WTC11 (cell line): ENCODE measurements around the gene TIAM2. TPM values are rescaled to one million over a fixed set of nuclear protein-coding genes. Genes with fewer than 3 reads are reported as not detected.

Experiments
- ATAC-seq: fragments of 200-7000 bp; cut with Tn5 transposase; 2 replicates; pipeline ENCODE4 v1.10.0; 2021; ENCODE audit warnings: mild to moderate bottlenecking, moderate library complexity
- CTCF ChIA-PET: fragments of 300-600 bp; sonication (Branson Sonifier 250); formaldehyde crosslinking; loops from one replicate; lab custom pipeline; 2021; ENCODE audit warnings: antibody characterized with exemption; lab: Charles Lee
- POLR2A ChIA-PET: fragments of 350-600 bp; sonication (Branson Sonifier 250); formaldehyde crosslinking; loops from one replicate; lab custom pipeline; 2021; ENCODE audit warnings: antibody characterized with exemption; lab: Charles Lee
- DNase-seq: peaks from one replicate; pipeline ENCODE4 v3.0.0; 2021; ENCODE audit warnings: low spot score
- H3K27ac Mint-ChIP-seq: 2 replicates; pipeline ENCODE4 v1.8.0; 2021; ENCODE audit warnings: mixed read lengths
- H3K27me3 Mint-ChIP-seq: 2 replicates; pipeline ENCODE4 v1.8.0; 2021; ENCODE audit warnings: low read depth, mild to moderate bottlenecking, moderate library complexity, mixed read lengths
- H3K36me3 Mint-ChIP-seq: 2 replicates; pipeline ENCODE4 v1.8.0; 2021; ENCODE audit warnings: mixed read lengths
- H3K4me1 Mint-ChIP-seq: 2 replicates; pipeline ENCODE4 v1.8.0; 2022; ENCODE audit warnings: mixed read lengths
- H3K4me3 Mint-ChIP-seq: 2 replicates; pipeline ENCODE4 v1.8.0; 2021; ENCODE audit warnings: mild to moderate bottlenecking, moderate library complexity, mixed read lengths
- H3K9me3 Mint-ChIP-seq: 2 replicates; pipeline ENCODE4 v1.8.0; 2021; ENCODE audit warnings: mixed read lengths
- ARID4B ChIP-seq: sonication (generic); formaldehyde crosslinking; IDR thresholded peaks from 2 replicates; pipeline ENCODE4 v1.8.0; 2023; ENCODE audit warnings: missing genetic modification reagents, mild to moderate bottlenecking, borderline replicate concordance
- CBFB ChIP-seq: sonication (generic); formaldehyde crosslinking; IDR thresholded peaks from 2 replicates; pipeline ENCODE4 v1.8.1; 2022; ENCODE audit warnings: mild to moderate bottlenecking, low read depth, missing genetic modification reagents
- E2F4 ChIP-seq: sonication (generic); formaldehyde crosslinking; IDR thresholded peaks from 2 replicates; pipeline ENCODE4 v1.8.1; 2022; ENCODE audit warnings: low read depth, mild to moderate bottlenecking, moderate library complexity, missing genetic modification reagents, borderline replicate concordance
- ERG ChIP-seq: fragments of 250-450 bp; sonication (Bioruptor Pico); IDR thresholded peaks from 2 replicates; pipeline ENCODE4 v1.8.0; 2021; ENCODE audit warnings: mild to moderate bottlenecking
- ETV6 ChIP-seq: sonication (generic); formaldehyde crosslinking; IDR thresholded peaks from 2 replicates; pipeline ENCODE4 v1.8.1; 2022; ENCODE audit warnings: mild to moderate bottlenecking, missing genetic modification reagents
- FOXJ3 ChIP-seq: sonication (generic); formaldehyde crosslinking; IDR thresholded peaks from 2 replicates; pipeline ENCODE4 v1.9.0; 2021; ENCODE audit warnings: missing genetic modification reagents, mild to moderate bottlenecking, borderline replicate concordance
- FOXP1 ChIP-seq: sonication (generic); formaldehyde crosslinking; IDR thresholded peaks from 2 replicates; pipeline ENCODE4 v1.8.0; 2022; ENCODE audit warnings: missing genetic modification reagents, mild to moderate bottlenecking, moderate library complexity, borderline replicate concordance
- HMGA2 ChIP-seq: fragments of 250-450 bp; sonication (Bioruptor Pico); IDR thresholded peaks from 2 replicates; pipeline ENCODE4 v1.4.0; 2021; ENCODE audit warnings: mild to moderate bottlenecking, moderate library complexity
- JAZF1 ChIP-seq: fragments of 250-450 bp; sonication (Bioruptor Pico); IDR thresholded peaks from 2 replicates; pipeline ENCODE4 v1.9.0; 2021; ENCODE audit warnings: moderate library complexity, mild to moderate bottlenecking, inconsistent platforms
- NFE2L1 ChIP-seq: sonication (generic); formaldehyde crosslinking; IDR thresholded peaks from 2 replicates; pipeline ENCODE4 v1.8.1; 2023; ENCODE audit warnings: missing genetic modification reagents
- SMAD3 ChIP-seq: sonication (generic); formaldehyde crosslinking; IDR thresholded peaks from 2 replicates; pipeline ENCODE4 v1.8.0; 2022; ENCODE audit warnings: missing genetic modification reagents, mild to moderate bottlenecking, borderline replicate concordance
- TP53 ChIP-seq: sonication (generic); formaldehyde crosslinking; IDR thresholded peaks from 2 replicates; pipeline ENCODE4 v1.8.1; 2023; ENCODE audit warnings: mild to moderate bottlenecking, missing genetic modification reagents
- ZBTB21 ChIP-seq: sonication (generic); formaldehyde crosslinking; IDR thresholded peaks from 2 replicates; pipeline ENCODE4 v1.8.1; 2023; ENCODE audit warnings: mild to moderate bottlenecking, missing genetic modification reagents, borderline replicate concordance
- ZMAT4 ChIP-seq: fragments of 250-450 bp; sonication (Bioruptor Pico); IDR thresholded peaks from 2 replicates; pipeline ENCODE4 v1.9.0; 2021; ENCODE audit warnings: mild to moderate bottlenecking
- ZNF317 ChIP-seq: sonication (generic); formaldehyde crosslinking; IDR thresholded peaks from 2 replicates; pipeline ENCODE4 v1.8.1; 2023; ENCODE audit warnings: low read depth, mild to moderate bottlenecking, moderate library complexity, missing genetic modification reagents, borderline replicate concordance
- ZNF423 ChIP-seq: fragments of 250-450 bp; sonication (Bioruptor Pico); IDR thresholded peaks from 2 replicates; pipeline ENCODE4 v2.1.2; 2022; ENCODE audit warnings: mild to moderate bottlenecking, moderate library complexity
- ZNF425 ChIP-seq: fragments of 250-450 bp; sonication (Bioruptor Pico); conservative IDR thresholded peaks from 2 replicates; pipeline ENCODE4 v1.9.0; 2021; ENCODE audit warnings: mild to moderate bottlenecking
- ZNF671 ChIP-seq: fragments of 250-450 bp; sonication (Bioruptor Pico); IDR thresholded peaks from 2 replicates; pipeline ENCODE4 v1.8.0; 2021; ENCODE audit warnings: mild to moderate bottlenecking
- total RNA-seq: library from RNA; stranded (reverse); gene quantifications from 3 replicates; pipeline ENCODE4 v1.2.3, GENCODE V29; 2021

Gene TIAM2
- total RNA-seq, 1 experiment from 2014 or later = 15.1 TPM

- TF ChIP-seq ARID4B (CRISPR knock-in tag) = no peak
- TF ChIP-seq ZNF423 (CRISPR knock-in tag) = no peak
- TF ChIP-seq ZNF671 (CRISPR knock-in tag) = no peak
- TF ChIP-seq ZNF425 (CRISPR knock-in tag) = no peak
- TF ChIP-seq ZMAT4 (CRISPR knock-in tag) = no peak
- TF ChIP-seq E2F4 (CRISPR knock-in tag) = no peak
- TF ChIP-seq ERG (CRISPR knock-in tag) = no peak
- no peak for TF ChIP-seq HMGA2
- TF ChIP-seq JAZF1 (CRISPR knock-in tag) = no peak
- TF ChIP-seq, all 79 proteins: peak for 0
Measured at GRCh38 chr6:155219858-155220301, 224.8 kb downstream of the TIAM2 start (continued).

GRCh38 chr6:155221086-155221485, 226.0 kb downstream of the TIAM2 start:
- CTCF ChIA-PET = no interaction called here
- no peak for ATAC-seq
- Mint-ChIP-seq H3K4me1 (peaks cover 17% of the 10 kb centered on the region), H3K4me3 (no peak overlapping the region)
- TF ChIP-seq FOXP1 (CRISPR knock-in tag) (no peak), TP53 (CRISPR knock-in tag) (no peak)
- TF ChIP-seq, all 79 proteins: peak for 0
- Mint-ChIP-seq H3K36me3 (no peaks in the 10 kb centered on the region), H3K27me3 (no peaks in the 10 kb centered on the region), H3K27ac (no peak overlapping the region; the same call in 1 of the 2 replicates), H3K9me3 (no peaks in the 10 kb centered on the region)
- no peak for DNase-seq
- POLR2A ChIA-PET = no interaction called here

- 0 out of 2 replicates have a peak, but pooled peaks cover 3% of the 10 kb centered on the region for H3K9me3 Mint-ChIP-seq
Measured at GRCh38 chr6:155222506-155222905, 227.4 kb downstream of the TIAM2 start.

More at GRCh38 chr6:155222506-155222905, 227.4 kb downstream of the TIAM2 start:
- H3K36me3 Mint-ChIP-seq = peaks cover 4% of the 10 kb centered on the region
- ChIA-PET CTCF (interaction anchor here (1.4 to 2.2 kb wide), 3 partner anchors 11 to 294 kb away, joined by 4 to 7 read pairs (median 5); no protein-coding TSS in a partner anchor), POLR2A (no interaction called here)
- H3K4me1 Mint-ChIP-seq = peaks cover 16% of the 10 kb centered on the region
- no peaks in the 10 kb centered on the region for H3K27me3 Mint-ChIP-seq
- ATAC-seq (no peak), DNase-seq (no peak)
- no peak overlapping the region for H3K27ac Mint-ChIP-seq
- TF ChIP-seq ZNF317 (CRISPR knock-in tag) (no peak), TP53 (CRISPR knock-in tag) (no peak), NFE2L1 (no peak), CBFB (CRISPR knock-in tag) (no peak), ETV6 (no peak), SMAD3 (no peak), FOXJ3 (no peak), ZBTB21 (CRISPR knock-in tag) (no peak), ZMAT4 (CRISPR knock-in tag) (no peak)
- H3K4me3 Mint-ChIP-seq = no peak overlapping the region
